Islet of Langerhans (tissue), 1 donor: ENCODE measurements around the gene NBPF20.
"Not testable (repeated sequence)": the region's sequence is repeated elsewhere in the genome, so short reads cannot be mapped to it uniquely, and the experiment has no call there.

Experiments
- FAIRE-seq: peaks from one replicate; lab custom pipeline; 2011; peaks lifted over from hg19 to GRCh38; lab: Jason Lieb, UNC

Gene NBPF20, protein sequence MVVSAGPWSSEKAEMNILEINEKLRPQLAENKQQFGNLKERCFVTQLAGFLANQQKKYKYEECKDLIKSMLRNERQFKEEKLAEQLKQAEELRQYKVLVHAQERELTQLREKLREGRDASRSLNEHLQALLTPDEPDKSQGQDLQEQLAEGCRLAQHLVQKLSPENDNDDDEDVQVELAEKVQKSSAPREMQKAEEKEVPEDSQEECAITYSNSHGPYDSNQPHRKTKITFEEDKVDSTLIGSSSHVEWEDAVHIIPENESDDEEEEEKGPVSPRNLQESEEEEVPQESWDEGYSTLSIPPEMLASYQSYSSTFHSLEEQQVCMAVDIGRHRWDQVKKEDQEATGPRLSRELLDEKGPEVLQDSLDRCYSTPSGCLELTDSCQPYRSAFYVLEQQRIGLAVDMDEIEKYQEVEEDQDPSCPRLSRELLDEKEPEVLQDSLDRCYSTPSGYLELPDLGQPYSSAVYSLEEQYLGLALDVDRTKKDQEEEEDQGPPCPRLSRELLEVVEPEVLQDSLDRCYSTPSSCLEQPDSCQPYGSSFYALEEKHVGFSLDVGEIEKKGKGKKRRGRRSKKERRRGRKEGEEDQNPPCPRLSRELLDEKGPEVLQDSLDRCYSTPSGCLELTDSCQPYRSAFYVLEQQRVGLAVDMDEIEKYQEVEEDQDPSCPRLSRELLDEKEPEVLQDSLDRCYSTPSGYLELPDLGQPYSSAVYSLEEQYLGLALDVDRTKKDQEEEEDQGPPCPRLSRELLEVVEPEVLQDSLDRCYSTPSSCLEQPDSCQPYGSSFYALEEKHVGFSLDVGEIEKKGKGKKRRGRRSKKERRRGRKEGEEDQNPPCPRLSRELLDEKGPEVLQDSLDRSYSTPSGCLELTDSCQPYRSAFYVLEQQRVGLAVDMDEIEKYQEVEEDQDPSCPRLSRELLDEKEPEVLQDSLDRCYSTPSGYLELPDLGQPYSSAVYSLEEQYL (N-terminal part only)

DNA sequence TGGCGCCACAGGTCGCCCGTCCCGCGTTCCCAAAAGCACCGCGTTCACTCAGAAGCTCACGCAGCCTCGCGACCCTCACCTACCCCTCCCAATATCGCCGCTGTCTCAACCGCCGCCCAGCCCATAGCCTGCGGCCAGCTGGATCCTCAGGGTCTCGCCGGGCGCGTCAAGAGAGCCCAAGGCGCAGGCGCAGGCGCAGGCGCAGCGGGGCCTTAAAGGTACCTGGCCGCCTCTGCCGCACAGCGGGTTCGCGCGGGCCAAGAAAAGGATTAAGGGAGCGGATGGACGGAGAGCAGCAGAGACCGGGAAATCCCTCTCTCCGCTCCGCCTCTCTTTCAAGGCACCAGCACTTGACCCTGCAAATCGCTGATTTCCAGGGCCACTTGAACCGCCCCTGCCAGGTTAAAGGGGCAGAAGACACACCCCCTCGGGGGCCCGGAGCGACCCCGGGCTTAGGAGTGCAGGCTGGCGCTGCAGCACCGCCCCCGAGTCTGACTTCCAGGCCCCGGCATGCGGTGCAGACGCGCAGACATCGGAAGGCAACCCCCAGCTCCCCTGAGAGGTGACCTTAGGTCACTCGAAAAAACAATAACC is at the start of gene NBPF20:
TSS of gene NBPF20 (minus strand) at position 168 of the 594 bp plus-strand sequence. CDS start 20,331 bp downstream, outside the sequence.
- no peak for FAIRE-seq

DNA sequence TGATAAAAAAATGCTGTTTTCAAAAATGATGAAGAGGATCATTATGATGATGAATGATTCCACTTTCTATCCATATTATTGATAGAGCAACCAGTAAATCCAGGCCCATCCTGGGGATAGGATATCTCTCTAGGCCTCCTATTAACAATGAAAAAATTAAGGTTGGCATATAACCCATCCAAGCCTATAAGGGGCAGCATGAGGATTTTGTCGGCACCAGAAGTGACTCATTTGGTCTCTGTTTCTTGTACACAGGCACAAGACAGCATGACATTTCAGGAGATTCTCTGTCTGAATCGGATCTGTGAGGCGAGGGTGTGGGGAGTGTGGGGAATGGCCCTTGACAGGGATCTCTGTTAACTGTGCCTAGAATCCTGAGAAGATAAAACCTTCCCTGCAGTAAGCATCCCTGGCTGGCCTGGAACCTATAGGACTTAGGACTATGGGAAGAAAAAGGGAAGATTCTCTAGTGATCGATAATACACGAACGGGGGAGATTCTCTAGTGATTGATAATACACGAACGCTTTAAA is 49.5 kb upstream of the NBPF20 start:
- FAIRE-seq, result not testable (repeated sequence)

DNA sequence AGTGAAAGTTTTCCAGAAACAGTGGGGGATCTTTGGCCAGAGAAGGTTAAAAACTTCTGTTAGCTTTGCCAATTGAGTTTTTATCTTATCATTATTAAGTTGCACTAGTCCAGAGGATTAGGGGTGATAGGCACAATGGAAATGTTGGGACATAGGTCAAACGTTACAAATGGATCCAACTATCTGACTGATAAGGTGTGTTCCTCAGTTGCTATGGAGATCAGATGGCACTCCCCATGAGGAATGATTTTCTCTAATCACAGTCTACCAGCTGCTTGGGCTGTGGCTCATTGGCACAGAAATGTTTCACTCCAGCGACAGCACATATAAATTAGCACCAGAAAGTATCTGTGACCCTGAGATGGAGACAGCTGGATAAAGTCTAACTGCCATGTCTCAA is 47.3 kb upstream of the NBPF20 start:
- not testable (repeated sequence) for FAIRE-seq

DNA sequence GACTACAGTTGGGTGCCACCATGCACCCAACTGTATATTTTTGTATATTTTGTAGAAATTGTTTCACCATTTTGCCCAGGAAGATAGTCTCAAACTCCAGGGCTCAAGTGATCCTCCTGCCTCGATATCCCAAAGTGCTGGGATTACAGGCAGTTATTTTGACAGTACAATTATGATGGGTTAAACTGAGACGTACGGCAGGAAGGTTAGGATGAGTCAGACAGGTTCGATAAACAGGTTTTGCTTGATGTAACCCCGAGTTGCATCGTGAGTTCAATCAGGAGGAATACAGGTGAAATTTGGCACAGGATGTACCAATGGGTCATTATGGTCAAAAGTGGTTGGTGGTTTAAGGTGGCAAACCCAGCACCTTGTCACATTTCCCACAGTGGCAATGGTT is 46.0 kb upstream of the NBPF20 start:
- not testable (repeated sequence) for FAIRE-seq

DNA sequence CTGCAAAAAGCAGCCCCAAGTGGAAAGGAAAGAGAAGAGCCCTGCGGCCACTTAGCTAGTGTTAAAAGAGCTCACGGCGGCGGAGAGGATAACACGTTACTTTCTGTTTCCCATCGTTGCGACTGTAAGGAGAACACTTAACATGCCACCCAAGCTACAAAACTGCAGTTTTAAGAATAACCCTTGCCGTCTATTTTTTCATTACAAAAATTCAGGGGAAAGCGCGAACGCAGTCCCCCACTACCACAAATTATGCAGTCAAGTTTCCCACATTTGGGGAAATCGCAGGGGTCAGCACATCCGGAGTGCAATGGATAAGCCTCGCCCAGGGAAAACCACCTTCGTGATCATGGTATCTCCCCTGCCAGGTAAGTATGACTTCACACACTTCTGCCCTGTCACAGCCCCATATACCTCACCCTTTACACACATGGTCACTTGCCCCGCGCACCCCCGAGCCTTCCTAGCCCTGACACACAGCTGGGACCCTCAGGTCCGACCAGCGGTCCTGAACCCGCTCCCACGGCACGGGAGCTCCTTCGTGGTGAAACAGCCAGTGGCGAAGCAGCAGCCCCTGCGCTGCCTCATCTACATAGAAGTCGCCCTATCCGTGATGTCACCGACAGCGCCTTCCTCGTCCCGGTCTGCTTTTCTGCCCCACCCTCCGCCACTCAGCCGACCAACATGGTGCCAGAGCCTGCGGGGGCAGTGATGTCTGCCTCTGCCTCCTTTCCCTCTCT is 40.2 kb upstream of the NBPF20 start:
- FAIRE-seq, result not testable (repeated sequence)

DNA sequence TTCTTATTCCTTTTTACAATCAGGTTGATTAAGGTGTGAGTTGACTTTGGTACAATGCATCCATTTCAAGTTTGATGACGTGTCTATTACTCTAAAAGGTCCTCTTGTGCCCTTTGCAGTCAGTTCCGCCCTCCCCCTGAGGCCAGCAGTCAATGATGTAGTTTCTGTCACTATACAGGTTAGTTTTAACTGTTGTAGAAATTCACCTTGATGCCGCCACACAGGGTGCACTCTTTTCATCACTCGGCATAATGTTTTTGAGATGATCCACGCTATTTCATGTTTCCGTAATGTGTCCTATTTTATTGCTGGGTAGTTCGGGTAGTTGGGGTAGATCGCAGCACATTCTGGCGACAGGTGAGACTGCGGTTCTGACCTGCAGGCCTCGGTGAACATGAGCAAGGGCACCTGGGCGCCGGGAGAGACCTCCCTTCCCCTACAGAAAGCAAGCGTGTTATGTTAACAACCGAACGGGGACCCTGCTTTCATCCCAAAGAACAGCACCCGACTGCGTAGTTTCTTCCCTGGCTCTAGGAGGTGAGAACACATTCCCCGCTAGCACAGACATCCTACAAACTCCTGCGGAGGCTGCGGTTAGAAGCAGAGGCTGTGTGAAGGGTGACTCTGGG is 39.4 kb upstream of the NBPF20 start:
- not testable (repeated sequence) for FAIRE-seq

DNA sequence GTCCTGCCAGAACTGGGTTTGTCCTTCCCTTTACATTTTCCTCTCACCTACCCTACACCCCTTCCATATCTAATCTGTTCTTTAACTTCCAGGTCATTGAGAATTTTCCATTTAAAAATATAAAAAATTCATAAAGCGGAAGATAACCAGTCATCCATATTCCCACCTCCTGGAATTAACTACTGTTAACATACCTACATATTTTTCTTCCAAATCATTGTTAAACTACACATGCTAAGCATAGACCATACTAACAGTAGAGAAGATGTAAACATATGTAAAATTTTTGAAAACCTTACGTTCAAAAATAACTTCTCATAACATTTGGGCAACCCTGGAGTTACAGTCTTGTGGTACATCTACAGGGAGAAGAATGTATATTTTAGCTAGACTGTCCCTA is 38.6 kb upstream of the NBPF20 start:
- not testable (repeated sequence) for FAIRE-seq

DNA sequence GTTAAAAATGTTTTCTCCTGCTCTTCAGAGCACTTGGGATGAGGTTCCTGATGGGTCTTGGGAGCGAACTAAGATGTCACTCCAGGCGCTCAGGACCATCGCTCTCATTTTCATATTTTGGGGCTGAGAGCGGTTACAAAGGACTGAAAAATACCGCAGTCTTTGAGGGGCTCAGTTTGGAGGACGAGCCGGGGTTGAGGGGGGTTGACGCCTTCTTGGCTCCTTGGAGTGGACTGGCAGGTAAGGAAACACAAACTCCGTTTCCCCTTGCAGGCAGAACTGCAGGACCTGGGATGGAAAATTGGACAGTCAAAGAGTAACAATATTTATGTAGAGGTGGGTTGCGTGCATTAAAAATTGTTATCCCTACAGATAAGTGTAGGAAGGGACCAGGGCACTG is 35.3 kb upstream of the NBPF20 start:
- not testable (repeated sequence) for FAIRE-seq

DNA sequence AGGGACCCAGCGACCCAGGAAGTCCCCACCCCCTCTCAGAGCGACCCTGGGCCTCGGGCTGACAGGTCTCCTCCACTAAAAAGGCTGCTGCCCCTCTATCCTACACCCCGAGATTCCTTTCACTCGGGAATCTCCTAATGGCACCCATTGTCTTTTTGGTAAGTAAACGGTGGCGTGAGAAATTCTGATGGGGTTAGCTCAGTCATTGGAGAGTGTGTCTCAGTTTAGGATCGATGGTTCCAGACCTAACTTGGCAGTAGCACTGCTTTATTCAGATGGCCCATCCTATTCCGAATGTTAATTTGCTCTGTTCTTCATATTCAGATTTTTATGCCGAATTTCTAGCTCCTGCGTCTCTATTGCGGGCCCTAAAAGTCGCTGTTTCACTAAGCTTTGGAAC is 34.6 kb upstream of the NBPF20 start:
- not testable (repeated sequence) for FAIRE-seq

DNA sequence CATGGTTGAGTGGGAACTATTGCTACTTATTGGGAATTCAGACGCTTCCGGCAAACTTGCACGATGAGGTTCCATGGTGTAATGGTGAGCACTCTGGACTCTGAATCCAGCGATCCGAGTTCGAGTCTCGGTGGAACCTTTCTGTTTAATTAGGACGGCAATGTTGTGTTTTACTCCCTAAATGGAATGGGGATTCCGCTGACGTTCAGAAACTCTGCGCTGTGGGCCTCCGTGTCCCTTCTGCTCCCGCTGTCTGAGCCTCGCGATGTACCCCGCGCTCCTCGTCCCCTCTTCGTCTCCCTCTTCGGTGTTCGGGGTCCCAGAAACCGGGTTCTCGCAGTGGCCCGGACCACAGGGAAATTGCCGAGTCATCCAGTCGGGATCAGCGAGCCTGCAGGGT is 34.2 kb upstream of the NBPF20 start:
- FAIRE-seq, result not testable (repeated sequence)

DNA sequence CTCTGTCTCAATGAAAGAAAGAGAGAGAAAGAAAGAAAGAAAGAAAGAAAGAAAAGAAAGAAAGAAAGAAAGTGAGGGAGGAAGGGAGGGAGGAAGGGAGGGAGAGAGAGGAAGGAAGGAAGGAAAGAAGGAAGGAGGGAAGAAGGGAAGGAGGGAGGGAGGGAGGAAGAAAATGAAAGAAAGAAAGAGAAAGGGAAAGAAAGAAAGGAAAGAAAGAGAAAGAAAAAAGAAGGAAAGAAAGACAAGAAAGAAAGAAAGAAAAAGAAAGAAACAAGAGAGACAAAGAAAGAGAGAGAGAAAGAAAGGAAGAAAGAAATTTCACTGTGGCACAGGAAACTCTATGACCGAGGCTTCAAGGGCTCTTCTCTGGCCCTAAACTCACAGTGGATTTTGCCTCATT is 33.7 kb upstream of the NBPF20 start:
- FAIRE-seq, result not testable (repeated sequence)

DNA sequence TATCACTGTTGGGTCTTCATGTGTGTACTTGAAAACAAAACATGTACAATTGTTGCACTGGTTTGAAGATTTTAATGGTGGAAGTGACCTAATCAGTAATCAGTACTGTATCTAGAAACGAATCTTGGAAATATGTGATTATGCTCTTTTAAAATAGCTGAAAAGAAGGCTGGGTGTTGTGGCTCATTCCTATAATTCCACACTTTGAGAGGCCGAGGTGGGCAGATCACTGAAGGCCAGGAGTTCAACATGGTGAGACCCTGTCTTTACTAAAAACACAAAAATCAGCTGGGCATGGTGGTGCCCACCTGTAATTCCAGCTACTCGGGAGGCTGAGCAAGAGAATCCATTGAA is 29.4 kb upstream of the NBPF20 start:
- not testable (repeated sequence) for FAIRE-seq

DNA sequence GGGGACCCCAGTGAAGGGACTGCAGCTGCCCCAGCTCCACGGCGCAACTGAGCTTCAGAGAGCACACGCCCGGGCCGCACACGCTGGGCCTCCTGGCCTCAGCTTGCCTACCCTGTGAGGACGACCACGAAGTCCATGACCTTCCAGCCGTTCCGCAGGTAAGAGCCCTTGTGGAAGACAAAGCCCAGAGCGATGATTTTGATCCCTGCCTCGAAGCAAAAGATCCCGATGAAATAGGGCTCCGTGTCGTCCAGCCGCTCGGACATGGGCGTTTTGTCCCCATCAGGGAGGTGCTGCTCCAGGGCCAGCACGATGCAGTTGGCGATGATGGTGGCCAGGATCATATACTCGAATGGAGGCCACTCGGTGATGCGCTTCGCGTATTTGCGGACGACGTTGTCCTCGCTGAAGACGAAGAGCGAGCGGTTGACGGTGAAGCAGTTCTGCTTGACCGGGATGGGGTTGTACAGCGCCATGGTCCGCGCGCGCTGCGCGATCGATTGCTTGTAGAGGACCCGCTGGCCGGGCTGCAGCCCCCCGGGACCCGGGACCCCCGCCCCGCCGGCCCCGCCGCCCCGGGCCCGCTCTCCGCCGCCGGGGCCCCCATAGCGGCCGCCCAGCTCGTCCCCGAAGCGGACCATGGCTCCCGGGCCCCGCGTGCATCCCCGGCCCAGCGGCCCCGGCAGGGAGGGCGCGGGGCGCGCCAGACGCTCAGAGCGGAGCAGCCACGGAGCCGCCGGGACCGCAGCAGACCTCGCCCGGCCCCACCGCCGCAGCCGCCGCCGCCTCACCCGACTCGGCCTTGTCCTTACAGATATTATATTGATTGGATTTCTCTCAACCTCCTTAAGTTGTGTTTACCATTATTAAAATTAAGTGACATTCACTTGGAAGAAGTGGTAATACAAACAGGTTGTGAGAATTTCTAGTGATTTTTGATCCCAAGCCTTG is 28.7 kb upstream of the NBPF20 start:
- FAIRE-seq, result not testable (repeated sequence)

DNA sequence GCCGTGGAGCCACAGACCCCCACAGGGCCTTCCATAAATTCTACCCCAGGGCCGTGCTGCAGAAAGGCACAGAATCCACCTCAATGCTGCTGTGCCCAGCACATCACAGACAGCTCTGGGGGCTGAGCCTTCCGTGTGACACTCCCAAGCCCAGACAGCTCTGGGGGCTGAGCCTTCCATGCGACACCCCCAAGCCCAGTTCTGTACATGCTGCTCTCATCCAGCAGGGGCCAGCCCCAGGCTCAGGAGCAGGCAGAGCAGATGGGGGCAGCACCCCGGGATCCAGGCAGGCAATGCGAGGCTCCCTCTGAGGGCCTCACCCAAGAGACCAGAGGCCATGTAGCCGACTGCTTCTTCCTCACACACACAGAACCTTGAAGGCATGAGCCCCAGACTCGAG is 27.1 kb upstream of the NBPF20 start:
- not testable (repeated sequence) for FAIRE-seq

DNA sequence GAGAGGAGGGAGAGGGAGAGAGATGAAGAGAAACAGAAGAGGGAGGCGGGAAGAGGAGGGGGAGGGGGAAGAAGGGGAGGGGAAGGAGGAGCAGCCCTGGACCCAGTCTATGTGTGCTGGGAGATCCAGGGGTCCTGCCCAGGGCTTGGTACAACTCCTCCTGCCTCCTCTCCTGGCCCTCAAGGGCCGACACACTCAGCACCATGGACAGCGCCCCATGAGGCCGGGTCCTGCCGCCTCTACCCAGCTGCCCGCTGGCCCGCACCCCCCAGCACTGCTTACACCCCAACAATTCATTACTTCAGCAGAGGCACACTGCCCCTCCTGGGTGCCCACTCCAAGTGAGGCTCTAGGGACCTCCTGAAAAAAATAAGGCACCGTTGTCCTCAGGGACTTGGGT is 26.5 kb upstream of the NBPF20 start:
- FAIRE-seq, result not testable (repeated sequence)

DNA sequence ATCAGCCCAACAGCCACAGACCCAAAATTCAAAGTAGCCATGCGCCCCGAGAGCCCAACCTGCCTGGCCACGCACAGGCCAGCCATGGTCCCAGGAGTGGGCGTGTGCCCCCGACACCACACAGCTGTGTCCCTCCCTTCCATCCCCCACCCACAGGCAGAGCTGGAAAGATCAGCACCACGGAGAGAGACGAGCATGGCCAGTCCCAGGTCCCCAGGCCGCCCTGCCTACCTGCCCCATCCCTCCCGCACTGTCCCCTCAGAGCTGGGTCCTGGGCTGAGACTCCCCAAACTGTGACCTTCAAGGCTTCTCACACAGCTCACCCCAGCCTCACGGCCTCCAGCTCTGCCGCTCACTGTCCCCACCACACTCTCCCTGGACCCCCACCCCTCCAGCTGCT is 19.8 kb upstream of the NBPF20 start:
- FAIRE-seq, result not testable (repeated sequence)

DNA sequence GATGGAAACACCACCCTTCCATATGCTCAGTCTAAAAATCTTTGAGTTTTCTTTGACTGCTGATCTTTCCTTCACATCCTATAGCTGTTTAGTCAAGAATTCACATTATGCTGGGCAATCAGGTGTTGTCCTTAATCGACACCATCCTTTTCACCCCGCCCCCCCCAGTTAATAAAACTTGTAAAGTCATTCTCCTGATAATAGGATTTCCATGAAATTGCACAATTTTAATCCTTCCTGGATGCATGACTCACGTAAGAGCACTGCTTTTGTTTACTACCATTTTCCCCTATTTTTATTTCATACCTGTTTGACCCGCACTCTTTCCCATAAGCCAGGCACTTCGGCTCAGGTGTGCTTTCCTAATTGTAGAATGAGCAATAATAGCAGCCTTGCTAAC is 16.9 kb upstream of the NBPF20 start:
- FAIRE-seq, result not testable (repeated sequence)

DNA sequence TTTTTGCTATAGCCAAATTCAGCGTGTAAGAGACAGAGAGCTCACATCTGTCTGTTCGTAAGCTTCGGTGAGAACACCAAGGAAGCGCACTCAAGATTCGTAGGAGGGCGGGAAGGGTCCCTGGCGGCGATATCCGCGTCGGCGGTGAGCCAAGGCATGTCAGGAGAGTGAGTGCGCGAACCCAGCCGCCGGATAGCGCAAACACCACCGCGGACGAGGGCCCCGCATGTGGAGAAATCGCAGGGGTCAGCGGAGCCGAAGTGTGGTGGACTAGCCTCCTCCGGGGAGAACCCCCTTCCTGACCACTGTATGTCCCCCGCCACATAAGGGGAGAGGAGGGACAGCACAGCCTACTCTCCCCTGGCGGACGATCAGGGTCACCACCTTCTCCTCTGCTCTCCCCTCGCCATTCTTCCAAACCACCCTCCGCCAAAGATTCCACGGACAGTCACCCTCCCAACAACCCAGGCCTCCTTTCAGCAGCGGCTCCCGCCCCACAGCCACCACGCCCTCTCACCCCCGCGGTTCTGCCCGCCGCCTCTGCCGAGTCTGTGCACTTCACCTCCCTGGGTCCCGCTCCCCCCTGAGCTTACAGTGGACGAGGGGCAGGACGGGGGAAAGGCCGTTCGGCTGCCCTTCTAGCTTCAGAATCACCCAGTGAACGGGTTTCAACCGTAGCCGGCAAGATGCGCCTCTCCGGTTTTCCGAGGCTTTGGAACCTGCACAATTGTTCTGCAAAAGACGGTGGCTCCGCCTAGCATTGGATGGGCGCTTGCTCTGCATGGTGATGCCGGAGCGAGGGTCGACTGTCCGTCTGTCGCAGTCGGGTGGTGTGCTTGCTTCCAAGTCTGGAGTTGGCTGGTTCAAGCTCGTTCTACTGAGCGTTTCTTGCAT is 6.2 kb upstream of the NBPF20 start:
- FAIRE-seq, result not testable (repeated sequence)

DNA sequence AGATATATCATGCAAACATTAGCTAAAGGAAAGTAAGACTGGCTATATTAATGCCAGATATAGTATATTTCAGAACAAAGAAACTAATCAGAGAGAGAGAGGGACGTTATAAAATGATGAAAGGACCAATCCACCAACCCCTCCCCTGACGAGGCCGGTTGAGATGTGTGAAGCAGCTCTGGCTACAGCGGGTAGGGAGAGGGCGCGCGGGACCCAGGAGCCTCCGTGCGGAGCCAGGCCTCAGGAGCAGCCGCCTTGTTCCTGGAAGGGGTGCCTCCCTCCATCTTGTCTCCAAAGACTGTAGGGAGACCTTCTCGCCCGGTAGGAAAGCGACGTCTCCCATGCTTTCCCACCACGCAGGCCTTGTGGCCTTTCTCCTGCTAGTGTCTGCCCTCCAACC is 5.4 kb upstream of the NBPF20 start:
- not testable (repeated sequence) for FAIRE-seq
